Gastrocnemius medialis (tissue), 4 donors: ENCODE results near the gene HMCN1. TPM values are rescaled to one million over a fixed set of nuclear protein-coding genes. Genes with fewer than 3 reads are reported as not detected.

ENCODE experiments used
- ATAC-seq, 2 donors: fragments of 150-250 bp; one replicate each; pipeline ENCODE4 v1.9.1; 2016
- DNase-seq, 2 donors: peaks; one replicate each; pipeline ENCODE4 v3.0.0-alpha.2; 2019
- H3K27ac ChIP-seq, 4 donors: fragments of 200-600 bp; sonication (generic); 1 replicate in 1 of 4; 2 replicates in 3 of 4; pipeline ENCODE4 v1.5.1; 2016 to 2018; ENCODE audit warnings: mild to moderate bottlenecking in 2 of 4, moderate library complexity in 1 of 4
- H3K27me3 ChIP-seq, 3 donors: fragments of 200-600 bp; sonication (generic) in 2 of 3; 1 replicate in 1 of 3; 2 replicates in 2 of 3; pipeline versions ENCODE4 v1.5.1 to v1.6.0; 2016 to 2019; ENCODE audit warnings: mild to moderate bottlenecking in 1 of 3, moderate library complexity in 1 of 3
- H3K36me3 ChIP-seq, 2 donors: fragments of 200-600 bp; sonication (generic) in 1 of 2; one replicate each; pipeline ENCODE4 v1.5.1; 2017 to 2018
- H3K4me1 ChIP-seq, 2 donors: fragments of 200-600 bp; sonication (generic) in 1 of 2; one replicate each; pipeline ENCODE4 v1.5.1; 2016 to 2017; ENCODE audit warnings: mild to moderate bottlenecking in 2 of 2
- H3K4me3 ChIP-seq, 4 donors: fragments of 200-600 bp; sonication (generic) in 3 of 4; 1 replicate in 1 of 4; 2 replicates in 3 of 4; pipeline ENCODE4 v1.5.1; 2016 to 2019; ENCODE audit warnings: mild to moderate bottlenecking in 2 of 4
- H3K9me3 ChIP-seq, 3 donors: fragments of 200-600 bp; sonication (generic) in 2 of 3; 1 replicate in 1 of 3; 2 replicates in 2 of 3; pipeline ENCODE4 v1.5.1; 2016 to 2019
- POLR2A ChIP-seq, 2 donors: fragments of 450-650 bp; IDR thresholded peaks; one replicate each; pipeline ENCODE4 v1.6.1; 2017; ENCODE audit warnings: antibody characterized with exemption in 2 of 2, mild to moderate bottlenecking in 2 of 2, moderate library complexity in 2 of 2
- in situ Hi-C, 4 donors: fragments of 200-750 bp; cut with MboI; loops; one replicate each; pipeline versions ENCODE4 v1.15.0 to v1.8.0; 2017; ENCODE audit warnings: low sequenced_read_pairs in 4 of 4
- intact Hi-C: fragments of 100-400 bp; cut with DNase I; formaldehyde crosslinking; loops from one replicate; pipeline ENCODE4 v1.15.1; 2023; ENCODE audit warnings: low total_unique reads
- total RNA-seq, 4 donors: library from RNA; depleted of rRNA; stranded (reverse); fragments of >200 nt; gene quantifications; one replicate each; pipeline versions ENCODE4 v1.1.0 to v1.2.3, GENCODE V29; 2016
- TF ChIP-seq, protein P1 (sequence below), 5 experiments: fragments of 450-650 bp in 3 of 5; fragments of 200-600 bp in 2 of 5; sonication (generic) in 2 of 5; IDR thresholded peaks in 4 of 5; conservative IDR thresholded peaks in 1 of 5; 1 replicate in 4 of 5; 2 replicates in 1 of 5; pipeline ENCODE4 v1.5.1; 2016 to 2019; ENCODE audit warnings: antibody characterized with exemption in 5 of 5, mild to moderate bottlenecking in 3 of 5, moderate library complexity in 3 of 5

The HMCN1 gene
- total RNA-seq, 4 donors from 2014 or later: 2.6 to 7.5 (median 5.1) TPM

DNA sequence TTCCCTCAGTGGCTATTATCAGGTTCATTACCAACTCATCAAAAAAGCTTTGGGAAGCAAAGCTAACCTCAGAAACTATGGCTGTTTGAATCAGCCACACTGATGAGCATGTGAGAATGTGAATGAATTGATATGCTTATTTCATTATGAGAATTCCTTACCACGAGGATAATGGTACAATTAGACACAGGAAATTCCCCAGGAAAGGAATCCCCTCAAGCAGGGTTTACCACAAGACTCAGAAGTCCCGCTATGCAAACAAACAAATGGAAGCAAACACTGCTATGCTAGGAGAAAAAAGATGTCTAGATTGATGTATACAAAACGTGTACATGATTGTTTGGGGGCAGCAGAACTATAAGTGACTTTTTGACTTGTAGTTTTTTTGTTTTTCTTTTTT lies 205.0 kb downstream of the HMCN1 start:
- DNase-seq (no peak), ATAC-seq (no peak)
- Histone ChIP-seq H3K27me3 (no peaks in the 10 kb centered on the region), H3K27ac (no peak overlapping the region), H3K9me3 (no peaks in the 10 kb centered on the region), H3K36me3 (no peaks in the 10 kb centered on the region), H3K4me1 (no peaks in the 10 kb centered on the region), H3K4me3 (no peak overlapping the region)
- in situ Hi-C loops (no loop called here), intact Hi-C loops (no loop called here)
- TF ChIP-seq, protein P1, sequence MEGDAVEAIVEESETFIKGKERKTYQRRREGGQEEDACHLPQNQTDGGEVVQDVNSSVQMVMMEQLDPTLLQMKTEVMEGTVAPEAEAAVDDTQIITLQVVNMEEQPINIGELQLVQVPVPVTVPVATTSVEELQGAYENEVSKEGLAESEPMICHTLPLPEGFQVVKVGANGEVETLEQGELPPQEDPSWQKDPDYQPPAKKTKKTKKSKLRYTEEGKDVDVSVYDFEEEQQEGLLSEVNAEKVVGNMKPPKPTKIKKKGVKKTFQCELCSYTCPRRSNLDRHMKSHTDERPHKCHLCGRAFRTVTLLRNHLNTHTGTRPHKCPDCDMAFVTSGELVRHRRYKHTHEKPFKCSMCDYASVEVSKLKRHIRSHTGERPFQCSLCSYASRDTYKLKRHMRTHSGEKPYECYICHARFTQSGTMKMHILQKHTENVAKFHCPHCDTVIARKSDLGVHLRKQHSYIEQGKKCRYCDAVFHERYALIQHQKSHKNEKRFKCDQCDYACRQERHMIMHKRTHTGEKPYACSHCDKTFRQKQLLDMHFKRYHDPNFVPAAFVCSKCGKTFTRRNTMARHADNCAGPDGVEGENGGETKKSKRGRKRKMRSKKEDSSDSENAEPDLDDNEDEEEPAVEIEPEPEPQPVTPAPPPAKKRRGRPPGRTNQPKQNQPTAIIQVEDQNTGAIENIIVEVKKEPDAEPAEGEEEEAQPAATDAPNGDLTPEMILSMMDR (IDR thresholded peaks at IDR 0.05 in 4 of 5, conservative IDR thresholded peaks at IDR 0.05 in 1 of 5): no peak
- TF ChIP-seq POLR2A (IDR thresholded peaks at IDR 0.05): no peak

DNA sequence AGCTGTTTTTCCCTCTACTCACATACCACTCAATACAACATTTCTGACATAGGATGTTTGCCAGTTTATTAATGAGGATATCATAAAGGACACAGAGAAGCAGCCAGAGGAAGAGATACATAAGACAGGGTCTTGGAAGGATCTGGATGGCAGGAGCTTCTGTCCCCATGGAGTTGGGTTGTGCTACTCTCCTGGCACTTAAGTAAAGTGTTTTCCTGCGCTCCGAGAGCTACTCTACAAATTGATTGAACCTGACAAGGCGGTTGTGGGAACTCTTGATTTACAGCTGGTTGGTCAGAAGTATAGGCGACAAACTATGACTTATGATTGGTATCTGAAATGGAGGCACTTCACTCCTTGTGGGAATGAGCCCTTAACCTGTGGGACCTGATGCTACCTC lies 208.8 kb downstream of the HMCN1 start:
- no peak overlapping the region for H3K4me3 ChIP-seq
- H3K27ac ChIP-seq: no peak overlapping the region
- no peaks in the 10 kb centered on the region for H3K36me3 ChIP-seq
- no peak for ATAC-seq
- in situ Hi-C loops (no loop called here), intact Hi-C loops (no loop called here)
- TF ChIP-seq, protein P1 (IDR thresholded peaks at IDR 0.05 in 4 of 5, conservative IDR thresholded peaks at IDR 0.05 in 1 of 5): no peak
- no peak for TF ChIP-seq POLR2A (IDR thresholded peaks at IDR 0.05)
- no peaks in the 10 kb centered on the region for H3K27me3 ChIP-seq
- no peaks in the 10 kb centered on the region for H3K9me3 ChIP-seq
- H3K4me1 ChIP-seq: no peaks in the 10 kb centered on the region
- DNase-seq: no peak

DNA sequence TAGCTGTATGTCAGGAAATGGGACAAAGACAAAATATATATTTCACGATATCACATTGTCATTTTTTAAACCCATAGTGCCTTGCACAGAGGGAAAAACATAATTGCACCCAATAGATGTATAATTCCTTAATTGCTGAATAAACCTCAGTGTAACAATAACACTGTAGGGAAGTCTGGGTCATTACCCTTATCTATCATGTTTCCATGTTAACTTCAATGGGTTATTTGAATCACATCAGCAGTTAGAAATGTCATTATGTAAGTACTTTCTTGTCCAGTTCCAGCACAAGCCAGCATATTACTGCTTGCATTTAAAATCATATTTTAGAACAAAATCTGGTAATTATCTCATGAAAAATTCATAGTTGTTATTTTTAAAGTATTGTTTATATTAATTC lies 222.7 kb downstream of the HMCN1 start:
- Histone ChIP-seq H3K36me3 (no peaks in the 10 kb centered on the region), H3K4me3 (no peak overlapping the region), H3K27me3 (no peaks in the 10 kb centered on the region), H3K9me3 (no peaks in the 10 kb centered on the region), H3K4me1 (peaks cover 0 to 7% of the 10 kb centered on the region in 2 donors), H3K27ac (peak overlapping the region in 1 of 4 donors; percentile 14)
- DNase-seq (no peak), ATAC-seq (no peak)
- TF ChIP-seq POLR2A (IDR thresholded peaks at IDR 0.05): no peak
- TF ChIP-seq, protein P1 (IDR thresholded peaks at IDR 0.05 in 4 of 5, conservative IDR thresholded peaks at IDR 0.05 in 1 of 5): no peak
- in situ Hi-C loops: no loop called here
- intact Hi-C loops: no loop called here

DNA sequence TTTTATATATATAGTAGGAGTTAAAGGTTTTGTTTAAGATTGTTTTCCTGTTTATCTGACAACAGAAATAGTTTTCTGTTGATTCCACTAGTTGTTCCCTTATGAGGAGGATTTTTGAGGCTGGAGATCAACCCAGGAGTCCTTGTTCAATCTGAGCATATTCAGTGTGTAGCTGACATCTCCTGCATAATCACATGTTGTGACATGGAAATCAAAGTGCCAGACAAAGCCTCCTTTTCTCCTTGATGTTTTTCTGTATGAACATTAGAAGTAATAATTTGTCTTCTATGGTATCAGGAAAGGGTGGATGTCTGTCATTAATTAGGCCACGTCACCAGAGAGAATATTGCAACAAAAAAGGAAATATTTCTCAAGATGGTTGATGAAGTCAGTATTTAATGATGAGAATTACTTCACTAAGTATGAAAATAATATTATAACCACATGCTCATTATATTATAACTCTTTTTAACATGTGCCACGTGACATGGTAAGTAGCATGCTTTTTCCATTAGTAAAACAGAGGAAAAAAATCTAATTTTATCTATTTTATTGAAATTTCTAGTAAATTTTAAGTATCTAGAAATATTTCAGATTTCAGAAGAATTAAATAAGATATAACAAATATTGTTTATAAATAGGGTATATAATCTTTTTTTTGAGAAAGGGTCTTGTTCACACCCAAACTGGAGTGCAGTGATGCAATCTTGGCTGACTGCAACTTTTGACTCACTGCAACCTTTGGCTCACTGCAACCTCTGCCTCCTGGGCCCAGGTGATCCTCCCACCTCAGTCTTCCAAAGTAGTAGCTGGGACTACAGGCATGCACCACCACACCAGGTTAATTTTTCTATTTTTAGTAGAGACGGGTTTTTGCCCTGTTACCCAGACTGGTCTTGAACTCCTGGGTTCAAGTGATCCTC lies 223.5 kb downstream of the HMCN1 start:
- no peaks in the 10 kb centered on the region for H3K36me3 ChIP-seq
- peak overlapping the region in 1 of 4 donors; percentile 14 for H3K27ac ChIP-seq
- H3K4me1 ChIP-seq: peaks cover 0 to 7% of the 10 kb centered on the region in 2 donors
- no peaks in the 10 kb centered on the region for H3K9me3 ChIP-seq
- intact Hi-C loops: no loop called here
- in situ Hi-C loops: no loop called here
- DNase-seq (no peak), ATAC-seq (no peak)
- TF ChIP-seq POLR2A (IDR thresholded peaks at IDR 0.05): no peak
- TF ChIP-seq, protein P1 (IDR thresholded peaks at IDR 0.05 in 4 of 5, conservative IDR thresholded peaks at IDR 0.05 in 1 of 5): no peak
- H3K4me3 ChIP-seq: no peak overlapping the region
- no peaks in the 10 kb centered on the region for H3K27me3 ChIP-seq
